HL-60 (cell line): ENCODE measurements around the gene SATL1.

Experiments
- CTCF ChIP-seq: IDR thresholded peaks from one replicate; pipeline ENCODE4 v1.5.1; 2011; ENCODE audit warnings: low read length, control low read depth, inconsistent platforms; ENCODE audit not compliant: insufficient read depth
- SPI1 ChIP-seq: IDR thresholded peaks from 2 replicates; pipeline ENCODE4 v1.6.1; 2012; ENCODE audit warnings: low read depth, mild to moderate bottlenecking, borderline replicate concordance

GRCh38 chrX:85221361-85221760 lies 22.2 kb downstream of the SATL1 start:
- TF ChIP-seq CTCF, result no peak
- TF ChIP-seq SPI1, result no peak
